H1 (cell line): Measurements from ENCODE around the gene POPDC2. TPM values are rescaled to one million over a fixed set of nuclear protein-coding genes. Genes with fewer than 3 reads are reported as not detected.

Source experiments
- CEBPB ChIP-seq: IDR thresholded peaks from 2 replicates; pipeline ENCODE4 v1.6.1; 2012; ENCODE audit warnings: low read depth, low read length
- EZH2 ChIP-seq: fragments of 200-600 bp; sonication (generic); IDR thresholded peaks from 2 replicates; pipeline ENCODE4 v1.7.1; 2012; ENCODE audit warnings: low read depth, mild to moderate bottlenecking, moderate library complexity, low read length, inconsistent platforms; ENCODE audit not compliant: severe bottlenecking
- GTF2F1 ChIP-seq: IDR thresholded peaks from 2 replicates; pipeline ENCODE4 v1.6.1; 2012; ENCODE audit warnings: low read depth, low read length, improper control_type of control experiment, borderline replicate concordance
- RFX5 ChIP-seq: IDR thresholded peaks from 2 replicates; pipeline ENCODE4 v1.6.1; 2011; ENCODE audit warnings: low read depth, low read length, improper control_type of control experiment, borderline replicate concordance
- polyA plus RNA-seq, 7 experiments: library from polyadenylated mRNA; depleted of rRNA in 3 of 7; stranded (reverse) in 5 of 7; unstranded in 2 of 7; fragments of >200 nt in 5 of 7; fragments of 200-250 nt in 2 of 7; gene quantifications; 1 replicate in 5 of 7; 2 replicates in 1 of 7; 4 replicates in 1 of 7; pipeline versions ENCODE4 v1.2.1 to v1.2.3, GENCODE V29; 2011 to 2013; ENCODE audit warnings: missing spikeins in 2 of 7, mixed read lengths in 2 of 7
- total RNA-seq: library from RNA; stranded (reverse); fragmentation: NEBNext Ultra II Directional; extraction: Animal tissue kit (Norgen Biotek cat#: 25700); gene quantifications from 2 replicates; pipeline ENCODE4 v1.2.1, GENCODE V29; 2021

The POPDC2 gene
- total and polyA plus RNA-seq, 2 of the 8 experiments (the other 6 are each of a cell fraction or from before 2014, with no cell fraction given) = 0.65 to 1.1 TPM

DNA sequence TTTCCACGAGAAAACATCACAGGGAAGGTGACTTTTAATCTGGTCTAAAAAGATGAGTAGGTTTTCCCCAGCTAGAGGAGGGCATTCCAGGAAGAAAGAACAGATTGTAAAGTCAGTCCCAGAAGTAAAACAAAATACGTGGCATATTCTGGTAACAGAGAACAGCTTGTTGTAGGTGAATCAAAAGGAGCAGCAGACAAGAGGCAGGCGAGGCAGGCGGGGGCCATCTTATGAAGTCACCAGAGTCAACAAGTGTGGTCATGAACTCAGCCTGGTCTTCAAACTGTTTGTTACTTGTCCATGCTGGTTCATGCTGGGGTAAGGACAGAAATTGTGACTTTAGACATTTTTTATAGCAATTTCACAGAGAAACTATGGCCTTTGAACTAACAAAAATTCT, 4.0 kb upstream of the POPDC2 start (continued):
- TF ChIP-seq EZH2 (no peak), GTF2F1 (no peak), CEBPB (no peak), RFX5 (no peak)
